Uterus (tissue), 4 donors: ENCODE results near the gene LINGO4. TPM values are rescaled to one million over a fixed set of nuclear protein-coding genes. Genes with fewer than 3 reads are reported as not detected.
A peak's percentile ranks its signal among the peaks of the same experiment; 100 is the strongest.

ENCODE experiments used
- DNase-seq, 2 donors: peaks; one replicate each; pipeline ENCODE4 v3.0.0-alpha.2; 2019 to 2020
- H3K27ac ChIP-seq, 2 donors: fragments of 200-600 bp; sonication (generic); 1 replicate in 1 of 2; 2 replicates in 1 of 2; pipeline ENCODE4 v1.5.1; 2016 to 2018
- H3K27me3 ChIP-seq, 2 donors: fragments of 200-600 bp; sonication (generic); one replicate each; pipeline ENCODE4 v1.5.1; 2018 to 2019; ENCODE audit warnings: control low read depth in 1 of 2
- H3K36me3 ChIP-seq, 2 donors: fragments of 200-600 bp; sonication (generic); one replicate each; pipeline ENCODE4 v1.5.1; 2019; ENCODE audit warnings: control low read depth in 1 of 2
- H3K4me1 ChIP-seq, 2 donors: fragments of 200-600 bp; sonication (generic); one replicate each; pipeline ENCODE4 v1.5.1; 2018 to 2019; ENCODE audit warnings: control low read depth in 1 of 2
- H3K4me3 ChIP-seq, 2 donors: fragments of 200-600 bp; sonication (generic); 1 replicate in 1 of 2; 2 replicates in 1 of 2; pipeline ENCODE4 v1.5.1; 2018 to 2019; ENCODE audit warnings: mild to moderate bottlenecking in 1 of 2
- H3K9me3 ChIP-seq, 2 donors: fragments of 200-600 bp; sonication (generic); one replicate each; pipeline ENCODE4 v1.5.1; 2019; ENCODE audit warnings: control low read depth in 1 of 2
- POLR2A ChIP-seq, 2 donors: fragments of 450-650 bp; IDR thresholded peaks; one replicate each; pipeline ENCODE4 v1.6.1; 2016; ENCODE audit warnings: antibody characterized with exemption in 2 of 2, mild to moderate bottlenecking in 1 of 2, moderate library complexity in 1 of 2
- intact Hi-C: fragments of 100-400 bp; cut with DNase I; formaldehyde crosslinking; loops from one replicate; pipeline ENCODE4 v1.15.1; 2023; ENCODE audit warnings: low total_unique reads
- total RNA-seq, 4 donors: library from RNA; depleted of rRNA in 3 of 4; stranded (reverse); fragments of >200 nt in 3 of 4; gene quantifications; one replicate each; pipeline versions ENCODE4 v1.1.0 to v1.2.4, GENCODE V29; 2014 to 2023
- TF ChIP-seq, protein P1 (sequence below), 4 experiments: fragments of 200-600 bp in 2 of 4; fragments of 450-650 bp in 2 of 4; sonication (generic) in 2 of 4; IDR thresholded peaks; one replicate each; pipeline ENCODE4 v1.5.1; 2016 to 2019; ENCODE audit warnings: antibody characterized with exemption in 4 of 4, mild to moderate bottlenecking in 2 of 4, moderate library complexity in 1 of 4
- donor health status: DM: yes; HTN: yes; CAD: no.

The LINGO4 gene
- total RNA-seq, 4 donors from 2014 or later = 0.14 TPM; not detected in 3

DNA sequence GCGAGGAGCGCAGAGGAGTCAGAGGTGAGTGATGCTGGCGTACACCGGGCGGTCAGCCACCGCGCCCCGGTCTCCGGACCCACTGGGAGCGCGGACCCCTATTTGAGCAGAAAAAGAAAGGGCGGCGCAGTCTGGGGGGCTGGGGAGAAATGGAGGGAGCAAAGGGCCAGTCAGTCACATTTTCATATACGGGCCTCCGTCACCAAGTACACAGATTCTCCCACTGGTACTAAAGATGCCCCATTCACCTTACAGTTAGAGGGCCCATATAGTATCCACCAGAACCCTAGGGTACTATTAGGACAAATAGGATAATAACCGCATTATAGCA, 33.8 kb upstream of the LINGO4 start:
- Histone ChIP-seq H3K9me3 (no peaks in the 10 kb centered on the region), H3K36me3 (no peaks in the 10 kb centered on the region), H3K4me1 (peaks cover 0 to 7% of the 10 kb centered on the region in 2 donors), H3K27ac (no peak overlapping the region), H3K4me3 (peak overlapping the region in 1 of 2 donors; percentile 28), H3K27me3 (peaks cover 11 to 17% of the 10 kb centered on the region in 2 donors)
- DNase-seq = no peak
- intact Hi-C loops = no loop called here
- TF ChIP-seq, protein P1, sequence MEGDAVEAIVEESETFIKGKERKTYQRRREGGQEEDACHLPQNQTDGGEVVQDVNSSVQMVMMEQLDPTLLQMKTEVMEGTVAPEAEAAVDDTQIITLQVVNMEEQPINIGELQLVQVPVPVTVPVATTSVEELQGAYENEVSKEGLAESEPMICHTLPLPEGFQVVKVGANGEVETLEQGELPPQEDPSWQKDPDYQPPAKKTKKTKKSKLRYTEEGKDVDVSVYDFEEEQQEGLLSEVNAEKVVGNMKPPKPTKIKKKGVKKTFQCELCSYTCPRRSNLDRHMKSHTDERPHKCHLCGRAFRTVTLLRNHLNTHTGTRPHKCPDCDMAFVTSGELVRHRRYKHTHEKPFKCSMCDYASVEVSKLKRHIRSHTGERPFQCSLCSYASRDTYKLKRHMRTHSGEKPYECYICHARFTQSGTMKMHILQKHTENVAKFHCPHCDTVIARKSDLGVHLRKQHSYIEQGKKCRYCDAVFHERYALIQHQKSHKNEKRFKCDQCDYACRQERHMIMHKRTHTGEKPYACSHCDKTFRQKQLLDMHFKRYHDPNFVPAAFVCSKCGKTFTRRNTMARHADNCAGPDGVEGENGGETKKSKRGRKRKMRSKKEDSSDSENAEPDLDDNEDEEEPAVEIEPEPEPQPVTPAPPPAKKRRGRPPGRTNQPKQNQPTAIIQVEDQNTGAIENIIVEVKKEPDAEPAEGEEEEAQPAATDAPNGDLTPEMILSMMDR (IDR thresholded peaks at IDR 0.05) = no peak
- TF ChIP-seq POLR2A (IDR thresholded peaks at IDR 0.05) = no peak

DNA sequence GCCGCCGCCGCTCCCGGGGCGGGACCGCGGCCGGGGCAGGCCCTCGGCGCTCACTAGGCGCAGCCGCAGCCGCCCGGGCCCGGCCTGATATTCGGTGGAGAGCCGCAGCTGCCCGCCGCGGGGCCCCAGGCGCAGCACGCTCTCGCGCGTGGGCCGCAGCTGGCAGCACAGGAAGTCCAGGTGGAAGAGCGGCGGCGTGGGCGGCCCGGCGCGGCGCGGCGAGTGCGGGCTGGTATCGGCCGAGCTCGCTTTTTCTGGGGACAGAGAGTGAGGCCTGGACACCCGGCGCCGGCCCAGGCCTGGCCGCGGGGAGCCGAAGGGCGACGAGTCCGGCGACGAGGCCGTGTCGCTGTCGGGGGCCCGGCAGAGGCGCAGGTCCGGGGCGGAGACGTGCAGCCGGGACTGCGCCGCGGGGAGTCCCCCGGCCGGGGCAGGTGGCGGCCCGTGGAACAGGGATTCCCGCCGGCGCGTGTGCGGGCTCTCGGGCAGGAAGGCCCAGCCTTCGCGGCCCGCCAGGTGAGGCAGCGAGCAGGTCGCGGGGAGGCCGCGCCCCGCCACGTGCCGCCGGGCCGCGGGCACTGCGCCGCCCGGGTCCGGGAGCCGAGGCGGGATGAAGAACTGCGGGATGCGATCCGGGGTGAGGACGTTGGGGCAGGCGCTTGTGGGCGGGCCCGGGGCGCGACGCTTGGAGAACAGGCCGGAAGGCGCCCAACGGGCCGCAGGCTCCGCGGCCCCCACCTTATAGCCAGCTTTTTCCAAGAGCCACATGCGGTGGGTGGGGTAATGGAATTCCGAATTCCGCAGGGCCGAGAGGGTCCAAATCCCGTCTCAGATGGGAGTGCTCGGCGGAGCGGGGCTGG, 33.2 kb upstream of the LINGO4 start:
- Histone ChIP-seq H3K4me3 (peak overlapping the region in 1 of 2 donors; percentile 28), H3K27ac (no peak overlapping the region), H3K9me3 (no peaks in the 10 kb centered on the region), H3K27me3 (peaks cover 11 to 17% of the 10 kb centered on the region in 2 donors), H3K36me3 (no peaks in the 10 kb centered on the region), H3K4me1 (peaks cover 0 to 7% of the 10 kb centered on the region in 2 donors)
- DNase-seq = no peak
- no peak for TF ChIP-seq POLR2A (IDR thresholded peaks at IDR 0.05)
- TF ChIP-seq, protein P1 (IDR thresholded peaks at IDR 0.05) = no peak
- intact Hi-C loops = no loop called here

DNA sequence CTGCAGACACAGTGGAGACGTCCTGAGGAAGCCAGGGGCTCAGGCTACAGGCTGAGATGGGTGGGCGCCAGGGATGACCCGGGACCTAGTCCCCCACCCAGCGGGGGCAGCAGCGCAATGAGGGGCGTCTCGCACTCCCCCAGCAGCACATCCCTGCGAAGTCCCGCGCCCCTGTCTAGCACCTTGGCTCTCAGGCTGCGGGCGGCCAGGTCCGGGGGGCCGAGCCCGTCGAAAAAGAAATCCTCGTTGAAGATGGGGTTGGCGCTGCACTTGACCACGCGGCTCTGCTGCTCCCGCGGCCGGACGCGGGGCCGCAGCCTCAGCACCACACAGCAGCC, 32.6 kb upstream of the LINGO4 start:
- Histone ChIP-seq H3K36me3 (no peaks in the 10 kb centered on the region), H3K27me3 (peaks cover 11 to 17% of the 10 kb centered on the region in 2 donors), H3K27ac (no peak overlapping the region), H3K9me3 (no peaks in the 10 kb centered on the region), H3K4me1 (peaks cover 0 to 7% of the 10 kb centered on the region in 2 donors), H3K4me3 (peak overlapping the region in 1 of 2 donors; percentile 28)
- DNase-seq = no peak
- intact Hi-C loops = no loop called here
- no peak for TF ChIP-seq POLR2A (IDR thresholded peaks at IDR 0.05)
- TF ChIP-seq, protein P1 (IDR thresholded peaks at IDR 0.05) = no peak

DNA sequence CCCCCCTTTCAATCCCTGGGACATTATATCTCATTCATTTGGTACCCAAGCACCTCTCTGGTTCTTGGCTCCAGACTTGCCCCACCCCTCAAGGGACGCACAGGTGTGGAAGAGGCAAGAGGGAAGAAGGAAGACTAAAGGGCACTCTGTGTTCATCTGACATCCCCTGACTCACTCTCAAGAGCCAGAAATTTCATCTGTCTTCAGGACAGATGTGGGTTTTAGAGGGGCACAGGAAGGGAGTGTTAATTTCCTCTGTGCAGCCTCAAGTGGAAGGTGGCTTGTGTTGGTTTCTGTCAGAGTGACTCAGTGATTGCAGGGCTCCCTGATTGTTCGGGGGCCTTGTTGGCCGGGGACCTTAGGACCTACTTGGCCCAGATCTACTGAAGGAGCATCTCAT, 32.0 kb upstream of the LINGO4 start:
- peaks cover 11 to 17% of the 10 kb centered on the region in 2 donors for H3K27me3 ChIP-seq

DNA sequence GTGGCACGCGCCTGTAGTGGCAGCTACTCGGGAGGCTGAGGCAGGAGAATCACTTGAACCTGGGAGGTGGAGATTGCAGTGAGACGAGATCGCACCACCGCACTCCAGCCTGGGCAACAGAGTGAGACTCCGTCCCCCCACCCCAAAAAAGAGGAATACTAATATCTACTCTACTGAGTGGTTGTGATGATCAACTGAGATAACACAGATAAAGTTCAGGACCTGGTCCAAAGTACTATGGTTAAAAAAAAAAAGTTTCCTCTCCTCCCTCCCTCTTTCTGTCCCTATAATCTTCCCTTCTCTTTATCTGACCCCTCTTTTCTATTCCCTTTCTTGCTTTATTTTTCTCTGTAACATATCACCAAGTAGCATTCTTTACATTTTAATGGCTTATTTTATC, 30.4 kb upstream of the LINGO4 start:
- Histone ChIP-seq H3K36me3 (no peaks in the 10 kb centered on the region), H3K9me3 (no peaks in the 10 kb centered on the region), H3K27me3 (peaks cover 11 to 17% of the 10 kb centered on the region in 2 donors), H3K27ac (no peak overlapping the region), H3K4me1 (peaks cover 0 to 7% of the 10 kb centered on the region in 2 donors), H3K4me3 (no peak overlapping the region)
- TF ChIP-seq, protein P1 (IDR thresholded peaks at IDR 0.05) = no peak
- no peak for TF ChIP-seq POLR2A (IDR thresholded peaks at IDR 0.05)
- intact Hi-C loops = no loop called here
- DNase-seq = no peak

More for the DNA sequence above, 32.0 kb upstream of the LINGO4 start:
- no peak for TF ChIP-seq POLR2A (IDR thresholded peaks at IDR 0.05)
- TF ChIP-seq, protein P1 (IDR thresholded peaks at IDR 0.05) = no peak
- Histone ChIP-seq H3K9me3 (no peaks in the 10 kb centered on the region), H3K4me1 (peaks cover 0 to 7% of the 10 kb centered on the region in 2 donors), H3K4me3 (no peak overlapping the region), H3K27ac (no peak overlapping the region), H3K36me3 (no peaks in the 10 kb centered on the region)
- intact Hi-C loops = no loop called here
- DNase-seq = no peak
